Suppressor macrophage (primary cell): ENCODE results near the gene ETFDH.
"Not testable (repeated sequence)": the region's sequence is repeated elsewhere in the genome, so short reads cannot be mapped to it uniquely, and the experiment has no call there.

Experiments
- DNase-seq, 4 experiments: peaks; one replicate each; pipeline ENCODE4 v3.0.0-alpha.2; 2020 to 2022

Gene ETFDH

GRCh38 chr4:158681629-158682028, 9.5 kb downstream of the ETFDH start:
- DNase-seq: no peak

- no peak for DNase-seq
Observed at GRCh38 chr4:158682066-158682465, 10.0 kb downstream of the ETFDH start.

DNA sequence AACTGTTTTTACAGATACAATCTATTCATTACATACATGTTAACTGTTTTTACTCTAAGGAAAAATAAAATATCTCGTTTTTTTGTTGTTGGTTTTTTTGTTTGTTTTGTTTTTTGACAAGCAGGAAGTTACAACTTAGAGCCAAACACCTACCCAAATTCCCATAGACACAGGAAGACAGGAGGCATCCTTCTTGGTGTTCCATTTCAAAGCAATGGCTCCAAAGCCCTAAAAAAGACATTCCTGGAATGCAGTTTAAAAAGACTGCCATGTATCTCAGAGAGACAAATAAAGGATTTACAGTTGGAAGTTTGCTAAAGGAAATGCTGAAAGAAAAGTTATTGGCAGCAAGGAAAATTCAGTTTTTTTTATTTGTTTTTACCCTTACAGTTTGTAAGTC, 16.7 kb downstream of the ETFDH start:
- no peak for DNase-seq

DNA sequence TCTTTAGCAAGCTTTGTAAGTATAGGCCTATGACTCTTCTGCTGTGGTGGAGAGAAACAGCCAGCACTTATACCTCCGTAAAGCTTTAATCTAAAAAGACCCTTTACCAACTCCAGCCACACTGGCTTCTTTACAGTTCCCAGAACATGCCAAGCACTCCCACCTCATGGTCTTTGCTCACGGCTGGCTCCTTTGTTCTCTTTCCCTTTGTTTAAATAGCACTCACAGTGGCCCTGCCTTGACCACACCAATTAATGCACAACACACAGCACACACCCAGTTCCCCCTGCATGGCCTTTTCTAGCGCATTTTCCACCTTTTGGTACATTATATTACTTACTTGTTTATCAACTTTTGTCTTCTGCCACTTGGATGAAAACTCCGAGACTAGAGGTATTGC, 32.2 kb downstream of the ETFDH start:
- no peak for DNase-seq

DNA sequence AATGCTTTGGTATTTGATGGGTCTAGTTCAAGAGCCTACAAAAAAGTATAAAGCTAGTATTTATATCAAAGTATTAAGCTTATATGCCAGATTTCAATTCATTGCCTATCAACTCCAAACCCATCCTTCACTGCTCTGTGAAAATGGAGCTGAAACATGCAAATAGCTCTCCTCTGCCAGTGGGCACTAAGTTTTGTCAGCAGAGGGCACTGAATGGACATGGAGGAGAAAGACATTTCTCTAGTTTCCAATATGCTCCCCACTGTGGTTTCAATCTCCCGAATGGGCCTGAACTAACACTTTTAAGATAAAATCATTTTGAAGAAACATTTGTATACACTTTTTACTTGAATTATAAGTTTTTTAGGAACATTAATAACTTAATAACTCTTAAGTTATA, 38.7 kb downstream of the ETFDH start:
- DNase-seq: peak in 3 of 4 experiments; percentile 6 to 20 (median 7)

DNA sequence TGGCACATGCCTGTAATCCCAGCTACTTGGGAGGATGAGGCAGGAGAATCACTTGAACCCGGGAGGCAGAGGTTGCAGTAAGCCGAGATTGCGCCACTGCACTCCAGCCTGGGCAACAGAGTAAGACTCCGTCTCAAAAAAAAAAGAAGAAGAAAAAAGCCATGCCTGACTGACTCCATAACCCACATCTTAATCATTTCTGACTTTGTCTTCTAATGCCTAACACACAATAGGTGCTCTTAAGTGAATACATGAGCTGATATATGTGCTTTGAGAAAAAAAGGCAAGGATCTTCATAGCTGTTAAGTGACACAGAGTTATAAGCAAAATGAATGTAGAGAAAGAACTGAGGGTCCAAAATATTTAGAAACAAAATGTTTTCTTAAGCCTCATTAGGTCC, 40.5 kb downstream of the ETFDH start:
- DNase-seq: not testable (repeated sequence)

GRCh38 chr4:158714937-158715336, 42.8 kb downstream of the ETFDH start:
- peak in 2 of 4 experiments; percentile 59 to 65 for DNase-seq

- peak in 3 of 4 experiments; percentile 4 to 23 (median 7) for DNase-seq
Observed at GRCh38 chr4:158715802-158716201, 43.7 kb downstream of the ETFDH start.

- no peak for DNase-seq
Observed at GRCh38 chr4:158721680-158722079, 49.6 kb downstream of the ETFDH start.

DNA sequence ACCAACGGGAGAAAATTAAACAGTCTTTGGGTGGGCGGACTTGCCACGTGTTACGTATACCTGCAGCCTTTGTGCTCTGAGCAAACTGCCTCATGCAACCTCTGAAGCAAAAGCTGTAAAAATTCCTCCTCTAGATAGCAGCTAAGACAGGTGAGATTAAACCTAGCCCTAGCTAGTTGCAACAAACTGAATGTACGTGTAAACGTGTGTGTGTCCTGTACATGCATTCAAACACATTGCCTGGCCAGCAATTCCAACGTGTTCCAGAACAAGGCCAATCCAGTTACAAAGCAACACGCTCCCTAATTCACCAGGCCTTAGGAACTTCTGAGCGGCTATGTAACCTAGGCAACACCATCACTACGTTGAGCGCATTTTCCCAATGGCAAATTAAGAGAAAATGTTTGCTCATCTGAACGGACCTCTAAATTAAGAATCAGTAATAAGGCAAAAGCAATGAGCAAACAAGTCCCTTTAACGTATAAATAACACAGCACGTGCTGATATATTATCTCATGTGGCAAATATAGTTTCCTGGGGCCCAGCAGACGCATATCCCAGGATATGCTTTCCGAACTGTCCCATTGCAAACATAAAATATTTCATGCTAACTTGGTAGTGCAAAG, 50.3 kb downstream of the ETFDH start:
- DNase-seq: peak; percentile 7 to 30 (median 18)

- DNase-seq: peak; percentile 89 to 95 (median 92)
Observed at GRCh38 chr4:158722917-158723793, 51.1 kb downstream of the ETFDH start, which contains the start of gene PPID. TSS of gene PPID (minus strand) at chr4:158723396. CDS start at chr4:158723288, 108 bp downstream.

DNA sequence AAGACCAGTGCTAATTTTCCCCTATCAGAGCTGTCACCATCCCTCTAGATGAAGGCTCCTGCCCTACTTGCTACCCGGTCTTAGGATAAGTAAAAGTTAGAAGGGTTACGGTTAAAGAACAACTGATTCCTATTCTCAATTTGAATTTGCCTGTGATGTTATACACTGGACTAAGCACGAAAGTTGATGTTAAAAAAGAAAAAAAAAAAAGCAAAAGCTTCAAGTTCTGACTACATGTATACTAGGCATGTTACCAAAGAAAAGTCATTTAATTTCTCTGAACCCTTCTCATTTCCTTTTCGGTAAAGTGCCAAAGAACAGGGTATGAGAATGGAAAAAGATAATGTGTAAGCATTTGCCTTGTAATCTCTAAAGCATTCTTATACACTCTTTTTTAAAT, 52.5 kb downstream of the ETFDH start:
- no peak for DNase-seq

DNA sequence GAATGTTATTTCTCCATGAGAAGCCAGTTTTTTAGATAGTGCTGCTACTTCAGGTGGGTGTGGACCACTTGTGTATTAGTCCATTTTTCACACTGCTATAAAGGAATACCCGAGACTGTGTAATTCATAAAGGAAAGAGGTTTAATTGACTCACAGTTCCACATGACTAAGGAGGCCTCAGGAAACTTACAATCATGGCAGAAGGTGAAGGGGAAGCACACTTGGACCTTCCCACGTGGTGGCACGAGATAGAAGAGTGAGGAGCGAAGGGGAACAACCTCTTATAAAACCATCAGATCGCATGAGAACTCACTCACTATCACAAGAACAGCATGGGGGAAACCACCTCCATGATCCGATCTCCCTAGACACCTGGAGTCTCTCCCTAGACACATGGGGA, 54.5 kb downstream of the ETFDH start:
- DNase-seq: peak in 2 of 4 experiments; percentile 12 to 13

- no peak for DNase-seq
Observed at GRCh38 chr4:158728236-158728635, 56.1 kb downstream of the ETFDH start.

DNA sequence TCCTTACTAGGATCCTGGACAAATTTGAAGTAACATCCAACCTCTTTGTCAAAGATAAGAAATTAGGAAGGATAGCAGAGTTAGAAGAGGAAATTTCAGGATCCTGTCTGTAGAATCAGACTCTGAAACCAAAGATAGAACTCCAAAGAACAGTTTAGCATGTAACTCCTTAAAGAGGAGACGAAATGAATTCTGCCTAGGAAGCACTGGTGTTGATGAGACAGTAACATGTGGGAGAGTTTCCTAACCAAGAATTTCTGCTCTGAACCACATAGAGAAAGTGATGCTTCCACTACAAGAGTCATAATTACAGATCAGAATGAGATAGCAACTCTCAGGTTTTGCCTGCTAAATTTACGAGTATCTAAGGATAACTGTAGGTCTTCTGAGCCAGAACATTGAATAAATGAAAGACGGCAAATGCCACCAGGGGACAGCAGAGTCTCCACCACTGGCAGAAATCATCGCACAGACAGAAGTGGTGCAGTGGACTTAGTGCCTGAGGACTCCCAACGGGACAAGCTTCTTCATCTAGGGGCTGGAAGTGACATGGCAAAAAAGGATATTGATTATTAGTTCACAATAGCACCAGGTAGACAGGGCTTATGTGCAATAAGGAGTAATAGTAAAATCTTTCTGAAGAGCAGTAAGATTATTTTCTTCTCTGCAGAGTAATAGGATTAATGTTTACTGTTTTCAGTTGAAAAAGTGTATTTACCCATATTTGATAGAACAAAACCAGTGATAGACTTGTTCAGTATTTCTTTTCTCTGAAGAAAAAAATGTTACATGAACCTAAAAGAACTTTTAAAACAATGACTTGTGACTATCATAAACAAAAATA, 57.8 kb downstream of the ETFDH start:
- DNase-seq: peak; percentile 79 to 86 (median 82)

- DNase-seq: no peak
Observed at GRCh38 chr4:158738866-158739265, 66.8 kb downstream of the ETFDH start.

- no peak for DNase-seq
Observed at GRCh38 chr4:158739600-158739999, 67.5 kb downstream of the ETFDH start.

DNA sequence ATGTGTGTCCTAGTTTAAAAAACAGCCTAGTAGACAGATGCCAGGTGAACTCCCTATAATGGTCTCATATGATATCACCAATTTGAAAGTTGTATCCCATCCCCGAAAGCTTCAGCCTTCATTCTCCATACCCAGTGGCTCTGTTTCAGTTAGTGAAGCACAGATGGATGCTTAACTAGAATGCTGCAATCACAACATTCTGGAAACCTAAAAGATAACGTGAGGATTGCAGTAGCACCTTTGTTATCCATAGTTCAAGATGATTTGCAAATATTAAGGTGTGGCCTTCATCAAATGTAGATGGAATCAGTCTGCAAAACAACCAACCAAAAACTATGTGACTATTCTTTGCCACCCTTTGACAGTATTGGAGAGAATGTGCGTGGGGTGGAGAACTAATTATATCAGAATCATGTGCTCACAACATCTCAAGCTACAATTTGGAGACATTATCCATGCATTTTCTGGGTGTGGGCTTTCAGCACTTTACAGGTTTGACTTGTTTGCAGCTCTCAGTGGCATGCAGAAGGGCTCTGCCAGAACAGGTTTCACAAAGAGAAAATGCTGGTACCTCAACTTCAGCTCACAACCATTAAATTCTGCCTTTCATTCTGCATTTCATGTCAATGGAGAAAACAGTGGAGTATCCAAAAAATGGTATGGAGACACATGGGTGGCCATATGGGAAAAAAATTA, 69.4 kb downstream of the ETFDH start:
- DNase-seq: no peak

DNA sequence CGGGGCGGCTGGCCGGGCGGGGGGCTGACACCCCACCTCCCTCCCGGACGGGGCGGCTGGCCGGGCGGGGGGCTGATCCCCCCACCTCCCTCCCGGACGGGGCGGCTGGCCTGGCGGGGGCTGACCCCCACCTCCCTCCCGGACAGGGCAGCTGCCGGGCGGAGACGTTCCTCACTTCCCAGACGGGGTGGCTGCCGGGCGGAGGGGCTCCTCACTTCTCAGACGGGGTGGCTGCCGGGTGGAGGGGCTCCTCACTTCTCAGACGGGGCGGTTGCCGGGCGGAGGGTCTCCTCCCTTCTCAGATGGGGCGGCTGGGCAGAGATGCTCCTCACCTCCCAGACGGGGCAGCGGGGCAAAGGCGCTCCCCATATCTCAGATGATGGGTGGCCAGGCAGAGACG, 74.4 kb downstream of the ETFDH start:
- not testable (repeated sequence) for DNase-seq

DNA sequence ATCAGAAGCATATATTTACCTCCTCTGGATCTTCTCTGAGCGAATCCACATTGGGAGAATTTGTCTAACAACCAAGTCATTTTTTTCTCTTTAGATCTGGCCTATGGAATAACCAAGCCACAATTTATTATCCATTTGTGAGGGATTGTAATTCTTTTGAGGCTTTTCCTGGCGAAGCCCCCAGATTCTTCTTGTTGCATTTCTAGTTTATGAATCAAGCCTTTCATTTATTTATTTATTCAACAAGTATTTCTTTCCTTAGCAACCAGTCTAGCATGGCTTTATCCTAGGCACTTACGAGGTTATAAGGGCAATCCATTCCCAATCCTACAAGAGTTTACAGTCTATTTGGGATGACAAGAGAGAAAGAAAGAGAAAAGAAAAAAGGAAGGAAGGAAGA, 78.3 kb downstream of the ETFDH start:
- no peak for DNase-seq

GRCh38 chr4:158754385-158755180, 82.5 kb downstream of the ETFDH start:
- DNase-seq: no peak
